Sigmoid colon (tissue), 4 donors: ENCODE measurements around the gene ALPI.

ENCODE experiments used
- EP300 ChIP-seq, 4 donors: sonication (generic); formaldehyde crosslinking; IDR thresholded peaks; one replicate each; pipeline ENCODE4 v1.6.1; 2017; ENCODE audit warnings: antibody characterized with exemption in 4 of 4
- POLR2A ChIP-seq, 2 donors: fragments of 450-650 bp; IDR thresholded peaks; one replicate each; pipeline ENCODE4 v1.6.1; 2016; ENCODE audit warnings: antibody characterized with exemption in 2 of 2, mild to moderate bottlenecking in 2 of 2, moderate library complexity in 2 of 2
- POLR2AphosphoS5 ChIP-seq, 4 donors: sonication (generic); formaldehyde crosslinking; IDR thresholded peaks; one replicate each; pipeline ENCODE4 v1.6.1; 2017; ENCODE audit warnings: antibody characterized with exemption in 4 of 4
- TF ChIP-seq, protein P1 (sequence below), 4 experiments: fragments of 450-650 bp in 3 of 4; fragments of 200-600 bp in 1 of 4; IDR thresholded peaks; one replicate each; pipeline ENCODE4 v1.5.1; 2016 to 2019; ENCODE audit warnings: antibody characterized with exemption in 4 of 4, mild to moderate bottlenecking in 3 of 4, moderate library complexity in 2 of 4

GRCh38 chr2:232479341-232480200 is 23.6 kb downstream of the ALPI start:
- TF ChIP-seq, protein P1, sequence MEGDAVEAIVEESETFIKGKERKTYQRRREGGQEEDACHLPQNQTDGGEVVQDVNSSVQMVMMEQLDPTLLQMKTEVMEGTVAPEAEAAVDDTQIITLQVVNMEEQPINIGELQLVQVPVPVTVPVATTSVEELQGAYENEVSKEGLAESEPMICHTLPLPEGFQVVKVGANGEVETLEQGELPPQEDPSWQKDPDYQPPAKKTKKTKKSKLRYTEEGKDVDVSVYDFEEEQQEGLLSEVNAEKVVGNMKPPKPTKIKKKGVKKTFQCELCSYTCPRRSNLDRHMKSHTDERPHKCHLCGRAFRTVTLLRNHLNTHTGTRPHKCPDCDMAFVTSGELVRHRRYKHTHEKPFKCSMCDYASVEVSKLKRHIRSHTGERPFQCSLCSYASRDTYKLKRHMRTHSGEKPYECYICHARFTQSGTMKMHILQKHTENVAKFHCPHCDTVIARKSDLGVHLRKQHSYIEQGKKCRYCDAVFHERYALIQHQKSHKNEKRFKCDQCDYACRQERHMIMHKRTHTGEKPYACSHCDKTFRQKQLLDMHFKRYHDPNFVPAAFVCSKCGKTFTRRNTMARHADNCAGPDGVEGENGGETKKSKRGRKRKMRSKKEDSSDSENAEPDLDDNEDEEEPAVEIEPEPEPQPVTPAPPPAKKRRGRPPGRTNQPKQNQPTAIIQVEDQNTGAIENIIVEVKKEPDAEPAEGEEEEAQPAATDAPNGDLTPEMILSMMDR (IDR thresholded peaks at IDR 0.05): no peak
- no peak for TF ChIP-seq EP300 (IDR thresholded peaks at IDR 0.05)
- no peak for TF ChIP-seq POLR2AphosphoS5 (IDR thresholded peaks at IDR 0.05)
- no peak for TF ChIP-seq POLR2A (IDR thresholded peaks at IDR 0.05)
